ENCODE results near the gene BPGM. TPM values are rescaled to one million over a fixed set of nuclear protein-coding genes. Genes with fewer than 3 reads are reported as not detected.

Gene BPGM
- total RNA-seq, 1 donor from 2014 or later: 9.1 TPM

- Histone ChIP-seq H3K36me3 (no peaks in the 10 kb centered on the region), H3K4me1 (peaks cover 31% of the 10 kb centered on the region), H3K27me3 (no peaks in the 10 kb centered on the region), H3K9me3 (no peaks in the 10 kb centered on the region), H3K4me3 (no peak overlapping the region), H3K27ac (peak overlapping the region; percentile 87)
- intact Hi-C loops (cut with DNase I): no loop called here
- TF ChIP-seq POLR2AphosphoS5 (IDR thresholded peaks at IDR 0.05; ENCODE audit: insufficient read depth in 1 of 2, low read depth in 1 of 2) (no peak), CTCF (IDR thresholded peaks at IDR 0.05) (no peak), POLR2A (IDR thresholded peaks at IDR 0.05) (no peak)
- DNase-seq (ENCODE audit: extremely low spot score in 2 of 2): no peak
Observed at GRCh38 chr7:134705716-134706115, 59.1 kb downstream of the BPGM start.

- Histone ChIP-seq H3K36me3 (no peaks in the 10 kb centered on the region), H3K27ac (peak overlapping the region; percentile 87), H3K4me1 (peaks cover 31% of the 10 kb centered on the region), H3K9me3 (no peaks in the 10 kb centered on the region), H3K27me3 (no peaks in the 10 kb centered on the region), H3K4me3 (no peak overlapping the region)
- TF ChIP-seq CTCF (IDR thresholded peaks at IDR 0.05) (no peak), POLR2A (IDR thresholded peaks at IDR 0.05) (no peak), POLR2AphosphoS5 (IDR thresholded peaks at IDR 0.05; ENCODE audit: insufficient read depth in 1 of 2, low read depth in 1 of 2) (no peak)
- intact Hi-C loops (cut with DNase I): no loop called here
- DNase-seq (ENCODE audit: extremely low spot score in 2 of 2): peak in 1 of 2 donors; percentile 71
Observed at GRCh38 chr7:134706468-134706867, 59.8 kb downstream of the BPGM start.

GRCh38 chr7:134707663-134708378 lies 61.2 kb downstream of the BPGM start:
- peak in 1 of 2 donors; percentile 5 for DNase-seq (ENCODE audit: extremely low spot score in 2 of 2)
- TF ChIP-seq CTCF (IDR thresholded peaks at IDR 0.05): no peak
- H3K36me3 ChIP-seq: no peaks in the 10 kb centered on the region
- H3K27ac ChIP-seq: no peak overlapping the region
- no peak overlapping the region for H3K4me3 ChIP-seq
- H3K9me3 ChIP-seq: no peaks in the 10 kb centered on the region
- H3K4me1 ChIP-seq: peaks cover 19% of the 10 kb centered on the region
- no peaks in the 10 kb centered on the region for H3K27me3 ChIP-seq
- intact Hi-C loops (cut with DNase I): no loop called here

- H3K4me3 ChIP-seq: no peak overlapping the region
- peaks cover 12% of the 10 kb centered on the region for H3K4me1 ChIP-seq
- intact Hi-C loops (cut with DNase I): no loop called here
- no peak for DNase-seq (ENCODE audit: extremely low spot score in 2 of 2)
- no peaks in the 10 kb centered on the region for H3K27me3 ChIP-seq
- no peak overlapping the region for H3K27ac ChIP-seq
- TF ChIP-seq POLR2A (IDR thresholded peaks at IDR 0.05) (no peak), POLR2AphosphoS5 (IDR thresholded peaks at IDR 0.05; ENCODE audit: insufficient read depth in 1 of 2, low read depth in 1 of 2) (no peak), CTCF (IDR thresholded peaks at IDR 0.05) (no peak)
- H3K36me3 ChIP-seq: no peaks in the 10 kb centered on the region
- H3K9me3 ChIP-seq: no peaks in the 10 kb centered on the region
Observed at GRCh38 chr7:134708692-134709091, 62.0 kb downstream of the BPGM start.

- intact Hi-C loops (cut with DNase I): no loop called here
- Histone ChIP-seq H3K27me3 (no peaks in the 10 kb centered on the region), H3K27ac (no peak overlapping the region), H3K4me3 (no peak overlapping the region), H3K9me3 (no peaks in the 10 kb centered on the region), H3K36me3 (no peaks in the 10 kb centered on the region), H3K4me1 (peaks cover 9% of the 10 kb centered on the region)
- TF ChIP-seq POLR2A (IDR thresholded peaks at IDR 0.05): no peak
- no peak for TF ChIP-seq POLR2AphosphoS5 (IDR thresholded peaks at IDR 0.05; ENCODE audit: insufficient read depth in 1 of 2, low read depth in 1 of 2)
- no peak for TF ChIP-seq CTCF (IDR thresholded peaks at IDR 0.05)
- peak in 1 of 2 donors; percentile 25 for DNase-seq (ENCODE audit: extremely low spot score in 2 of 2)
Observed at GRCh38 chr7:134709197-134709596, 62.5 kb downstream of the BPGM start.
